Neural cell (in vitro differentiated cells): ENCODE data around the gene MYO10.

ENCODE experiments used
- CTCF ChIP-seq: fragments of 450-650 bp; IDR thresholded peaks from 2 replicates; pipeline ENCODE4 v1.5.1; 2014; ENCODE audit warnings: antibody characterized with exemption, mild to moderate bottlenecking, moderate library complexity; ENCODE audit not compliant: poor library complexity, severe bottlenecking
- EP300 ChIP-seq: fragments of 450-650 bp; conservative IDR thresholded peaks from 2 replicates; pipeline ENCODE4 v1.6.1; 2014; ENCODE audit warnings: antibody characterized with exemption, mild to moderate bottlenecking, moderate library complexity; ENCODE audit not compliant: poor library complexity, severe bottlenecking
- EZH2 ChIP-seq: fragments of 200-600, 300-800 bp; shearing (Covaris generic), sonication (generic); IDR thresholded peaks from 2 replicates; pipeline ENCODE4 v1.6.1; 2014; ENCODE audit warnings: antibody characterized with exemption, low read length, borderline replicate concordance, mild to moderate bottlenecking; ENCODE audit not compliant: insufficient read depth, poor library complexity, severe bottlenecking
- POLR2AphosphoS5 ChIP-seq: IDR thresholded peaks from 2 replicates; pipeline ENCODE4 v1.6.1; 2012
- RAD21 ChIP-seq: fragments of 450-650 bp; conservative IDR thresholded peaks from 2 replicates; pipeline ENCODE4 v1.6.1; 2014; ENCODE audit warnings: antibody characterized with exemption, mild to moderate bottlenecking, moderate library complexity
- SMC3 ChIP-seq: fragments of 450-650 bp; conservative IDR thresholded peaks from 2 replicates; pipeline ENCODE4 v1.6.1; 2014; ENCODE audit warnings: antibody characterized with exemption, mild to moderate bottlenecking, moderate library complexity; ENCODE audit not compliant: poor library complexity
- TAF1 ChIP-seq: IDR thresholded peaks from 2 replicates; pipeline ENCODE4 v1.6.1; 2012; ENCODE audit warnings: low read depth

- TF ChIP-seq SMC3 (no peak), CTCF (no peak), EZH2 (no peak), POLR2AphosphoS5 (no peak), TAF1 (no peak), EP300 (no peak), RAD21 (no peak)
Observed at GRCh38 chr5:16880547-16880946, 55.5 kb downstream of the MYO10 start.
